ENCODE data around the gene IRAK1. TPM values are rescaled to one million over a fixed set of nuclear protein-coding genes. Genes with fewer than 3 reads are reported as not detected.
A peak's percentile ranks its signal among the peaks of the same experiment; 100 is the strongest.

Gene IRAK1
- total and polyA plus RNA-seq, 2 donors from 2014 or later, result 46.6 to 85.3 TPM

- no peak for TF ChIP-seq CTCF (IDR thresholded peaks at IDR 0.05; ENCODE audit: borderline replicate concordance, extremely low read depth, insufficient read depth)
Observed at GRCh38 chrX:153971450-153972367, 48.0 kb downstream of the IRAK1 start, which contains the start of gene HCFC1. HCFC1 (minus strand) TSS chrX:153971818; CDS start chrX:153970840, 978 bp downstream.

GRCh38 chrX:153971124-153971449, 48.6 kb downstream of the IRAK1 start:
- peak overlapping the region; percentile 99 to 100 for H3K27ac ChIP-seq (ENCODE audit: low read depth in 2 of 2, low read length in 2 of 2)
- peak overlapping the region; percentile 95 to 98 (median 98) for H3K9ac ChIP-seq (ENCODE audit: low read length in 3 of 3)
- no peaks in the 10 kb centered on the region for H3K27me3 ChIP-seq (ENCODE audit: control insufficient read depth, insufficient read depth, low read length)
- FAIRE-seq (peak; percentile 73), DNase-seq (peak; percentile 87 to 98 (median 93))
- H3K36me3 ChIP-seq (ENCODE audit: control insufficient read depth in 2 of 3, insufficient read depth in 3 of 3, low read length in 3 of 3), result no peaks in the 10 kb centered on the region
- intact Hi-C loops (cut with DNase I), result no loop called here
- H3K4me3 ChIP-seq (ENCODE audit: low read length in 3 of 3), result peak overlapping the region; percentile 83 to 92 (median 88)
- no peak for TF ChIP-seq CTCF (IDR thresholded peaks at IDR 0.05; ENCODE audit: borderline replicate concordance, extremely low read depth, insufficient read depth)
- H3K9me3 ChIP-seq (ENCODE audit: control insufficient read depth in 2 of 3, insufficient read depth in 1 of 3, low read length in 3 of 3), result no peaks in the 10 kb centered on the region
- H3K4me1 ChIP-seq (ENCODE audit: control insufficient read depth in 2 of 3, insufficient read depth in 2 of 3, low read depth in 1 of 3, low read length in 3 of 3), result peaks cover 0 to 44% (median 24%) of the 10 kb centered on the region in 3 donors

More at GRCh38 chrX:153971450-153972367, 48.0 kb downstream of the IRAK1 start, which contains the start of gene HCFC1:
- Histone ChIP-seq H3K36me3 (ENCODE audit: control insufficient read depth in 2 of 3, insufficient read depth in 3 of 3, low read length in 3 of 3) (no peaks in the 10 kb centered on the region), H3K9me3 (ENCODE audit: control insufficient read depth in 2 of 3, insufficient read depth in 1 of 3, low read length in 3 of 3) (no peaks in the 10 kb centered on the region), H3K4me1 (ENCODE audit: control insufficient read depth in 2 of 3, insufficient read depth in 2 of 3, low read depth in 1 of 3, low read length in 3 of 3) (peaks cover 0 to 38% (median 24%) of the 10 kb centered on the region in 3 donors), H3K9ac (ENCODE audit: low read length in 3 of 3) (peak within 1 kb of the TSS; percentile 95 to 98 (median 98)), H3K27me3 (ENCODE audit: control insufficient read depth, insufficient read depth, low read length) (no peaks in the 10 kb centered on the region), H3K27ac (ENCODE audit: low read depth in 2 of 2, low read length in 2 of 2) (peak within 1 kb of the TSS; percentile 99 to 100), H3K4me3 (ENCODE audit: low read length in 3 of 3) (peak within 1 kb of the TSS; percentile 83 to 92 (median 88))
- FAIRE-seq (no peak), DNase-seq (peak; percentile 95 to 98 (median 96))
- intact Hi-C loops (cut with DNase I), result no loop called here

GRCh38 chrX:153970357-153971123, 49.2 kb downstream of the IRAK1 start:
- TF ChIP-seq CTCF (IDR thresholded peaks at IDR 0.05; ENCODE audit: borderline replicate concordance, extremely low read depth, insufficient read depth), result no peak
- peak overlapping the region; percentile 61 to 88 (median 83) for H3K4me3 ChIP-seq (ENCODE audit: low read length in 3 of 3)
- intact Hi-C loops (cut with DNase I), result no loop called here
- no peaks in the 10 kb centered on the region for H3K27me3 ChIP-seq (ENCODE audit: control insufficient read depth, insufficient read depth, low read length)
- H3K36me3 ChIP-seq (ENCODE audit: control insufficient read depth in 2 of 3, insufficient read depth in 3 of 3, low read length in 3 of 3), result no peaks in the 10 kb centered on the region
- FAIRE-seq, result no peak
- peak; percentile 60 to 86 (median 78) for DNase-seq
- peak overlapping the region; percentile 99 to 100 for H3K27ac ChIP-seq (ENCODE audit: low read depth in 2 of 2, low read length in 2 of 2)
- peak overlapping the region; percentile 58 to 81 (median 74) for H3K9ac ChIP-seq (ENCODE audit: low read length in 3 of 3)
- no peaks in the 10 kb centered on the region for H3K9me3 ChIP-seq (ENCODE audit: control insufficient read depth in 2 of 3, insufficient read depth in 1 of 3, low read length in 3 of 3)
- peaks cover 0 to 49% (median 24%) of the 10 kb centered on the region in 3 donors for H3K4me1 ChIP-seq (ENCODE audit: control insufficient read depth in 2 of 3, insufficient read depth in 2 of 3, low read depth in 1 of 3, low read length in 3 of 3)

Data from kidney (tissue), 14 donors.